NCI-H526 treated with DMSO at 0.1 percent for 48 hours (cell line): ENCODE measurements around the gene IGFLR1.

ENCODE experiments used
- DNase-seq: peaks from one replicate; lab custom pipeline; 2025; lab: John Stamatoyannopoulos, UW

The IGFLR1 gene

GRCh38 chr19:35723671-35724070 lies 18.6 kb downstream of the IGFLR1 start:
- DNase-seq, result no peak

- DNase-seq, result no peak
Measured at GRCh38 chr19:35722897-35723296, 19.4 kb downstream of the IGFLR1 start.

GRCh38 chr19:35722461-35722860 lies 19.8 kb downstream of the IGFLR1 start:
- no peak for DNase-seq

GRCh38 chr19:35721374-35721773 lies 20.9 kb downstream of the IGFLR1 start:
- DNase-seq, result no peak

GRCh38 chr19:35720648-35721047 lies 21.6 kb downstream of the IGFLR1 start:
- DNase-seq, result no peak

GRCh38 chr19:35720163-35720524 lies 22.1 kb downstream of the IGFLR1 start:
- no peak for DNase-seq

GRCh38 chr19:35719402-35720162 lies 22.7 kb downstream of the IGFLR1 start:
- no peak for DNase-seq

- DNase-seq, result no peak
Measured at GRCh38 chr19:35718345-35719041, 23.8 kb downstream of the IGFLR1 start.

- DNase-seq, result peak; percentile 97
Measured at GRCh38 chr19:35717665-35718344, 24.4 kb downstream of the IGFLR1 start, which contains the start of gene KMT2B. Gene KMT2B, plus strand, starts transcription at chr19:35718003. Its CDS starts 16 bp downstream, at chr19:35718019.

GRCh38 chr19:35716801-35717664 lies 25.2 kb downstream of the IGFLR1 start:
- peak; percentile 80 for DNase-seq

- peak; percentile 52 for DNase-seq
Measured at GRCh38 chr19:35715981-35716800, 26.1 kb downstream of the IGFLR1 start.

- no peak for DNase-seq
Measured at GRCh38 chr19:35715355-35715809, 26.9 kb downstream of the IGFLR1 start.

GRCh38 chr19:35714601-35715354 lies 27.5 kb downstream of the IGFLR1 start:
- no peak for DNase-seq

- no peak for DNase-seq
Measured at GRCh38 chr19:35713904-35714495, 28.3 kb downstream of the IGFLR1 start.

GRCh38 chr19:35713506-35713850 lies 28.8 kb downstream of the IGFLR1 start:
- DNase-seq, result no peak

- DNase-seq, result no peak
Measured at GRCh38 chr19:35712567-35713505, 29.4 kb downstream of the IGFLR1 start.

GRCh38 chr19:35710784-35711723 lies 31.2 kb downstream of the IGFLR1 start:
- no peak for DNase-seq

GRCh38 chr19:35708391-35708790 lies 33.9 kb downstream of the IGFLR1 start:
- DNase-seq, result no peak
